PC-9 (cell line): ENCODE results near the gene PLXNA3. TPM values are rescaled to one million over a fixed set of nuclear protein-coding genes. Genes with fewer than 3 reads are reported as not detected.

Experiments used
- BruUV-seq: library from RNA; stranded (reverse); fragments of 400-500 nt; replicated peaks from 2 replicates; lab custom pipeline; 2021; lab: Mats Ljungman, UMichigan
- CTCF ChIA-PET: fragments of 300-600 bp; sonication (Branson Sonifier 250); formaldehyde crosslinking; loops from one replicate; lab custom pipeline; 2022; ENCODE audit warnings: antibody characterized with exemption; lab: Charles Lee
- POLR2A ChIA-PET: fragments of 300-600 bp; sonication (Branson Sonifier 250); formaldehyde crosslinking; loops from one replicate; lab custom pipeline; 2022; ENCODE audit warnings: antibody characterized with exemption; ENCODE audit not compliant: unreplicated experiment; lab: Charles Lee
- DNase-seq, 2 experiments: peaks; one replicate each; pipeline versions ENCODE4 v3.0.0 to v3.0.0-alpha.2; 2015 to 2022; ENCODE audit warnings: mixed read lengths in 1 of 2
- H2AFZ ChIP-seq: fragments of 200-600 bp; sonication (generic); 2 replicates; pipeline ENCODE4 v1.8.1; 2017; ENCODE audit warnings: antibody characterized with exemption
- H3F3A ChIP-seq: fragments of 200-600 bp; sonication (generic); 2 replicates; pipeline ENCODE4 v1.8.1; 2017; ENCODE audit warnings: antibody characterized with exemption, mild to moderate bottlenecking, low read depth; ENCODE audit not compliant: insufficient read depth
- H3K27ac ChIP-seq: fragments of 200-600 bp; sonication (generic); 2 replicates; pipeline ENCODE4 v1.6.1; 2016; ENCODE audit warnings: mixed run types
- H3K27me3 ChIP-seq: fragments of 200-600 bp; sonication (generic); 2 replicates; pipeline ENCODE4 v1.6.1; 2016; ENCODE audit warnings: low read depth, mixed run types; ENCODE audit not compliant: insufficient read depth
- H3K36me3 ChIP-seq: fragments of 200-600 bp; sonication (generic); 2 replicates; pipeline ENCODE4 v1.6.1; 2016; ENCODE audit warnings: low read depth, mixed run types
- H3K4me1 ChIP-seq: fragments of 200-600 bp; sonication (generic); replicated peaks from 2 replicates; pipeline ENCODE4 v1.6.1; 2016; ENCODE audit warnings: mixed run types; ENCODE audit not compliant: insufficient read depth
- H3K4me2 ChIP-seq: fragments of 200-600 bp; sonication (generic); 2 replicates; pipeline ENCODE4 v1.6.1; 2017; ENCODE audit warnings: mixed run types
- H3K4me3 ChIP-seq: fragments of 200-600 bp; sonication (generic); 2 replicates; pipeline ENCODE4 v1.6.1; 2016; ENCODE audit warnings: mixed run types
- H3K79me2 ChIP-seq: fragments of 200-600 bp; sonication (generic); 2 replicates; pipeline ENCODE4 v1.6.1; 2017; ENCODE audit warnings: low read depth, mixed run types
- H3K9me2 ChIP-seq: fragments of 200-600 bp; sonication (generic); 2 replicates; pipeline ENCODE4 v1.8.1; 2017; ENCODE audit warnings: mild to moderate bottlenecking; ENCODE audit not compliant: insufficient read depth
- H3K9me3 ChIP-seq: fragments of 200-600 bp; sonication (generic); 2 replicates; pipeline ENCODE4 v1.8.1; 2016; ENCODE audit warnings: low read depth; ENCODE audit not compliant: insufficient read depth
- H4K20me1 ChIP-seq: fragments of 200-600 bp; sonication (generic); 2 replicates; pipeline ENCODE4 v1.8.1; 2017; ENCODE audit not compliant: insufficient read depth
- CTCF ChIP-seq: fragments of 200-600 bp; sonication (generic); conservative IDR thresholded peaks from 2 replicates; pipeline ENCODE4 v1.6.1; 2017; ENCODE audit warnings: mixed run types, antibody characterized with exemption, mild to moderate bottlenecking, moderate library complexity
- EZH2 ChIP-seq: fragments of 200-600 bp; sonication (generic); IDR thresholded peaks from 2 replicates; pipeline ENCODE4 v1.8.0; 2017; ENCODE audit warnings: antibody characterized with exemption, low read depth
- intact Hi-C: fragments of 100-400 bp; cut with micrococcal nuclease; formaldehyde crosslinking; loops from one replicate; pipeline ENCODE4 v1.10.0; 2022; ENCODE audit not compliant: unreplicated experiment
- total RNA-seq: library from RNA; stranded (reverse); gene quantifications from 2 replicates; pipeline ENCODE4 v1.2.3, GENCODE V29; 2021

Gene PLXNA3
- total RNA-seq, 1 experiment from 2014 or later, result 124 TPM

GRCh38 chrX:154513716-154514115, 55.6 kb downstream of the PLXNA3 start:
- no peaks in the 10 kb centered on the region for H3K4me1 ChIP-seq
- H3K79me2 ChIP-seq, result no peaks in the 10 kb centered on the region
- H3F3A ChIP-seq, result no peaks in the 10 kb centered on the region
- TF ChIP-seq CTCF, result no peak
- H3K4me3 ChIP-seq, result no peak overlapping the region
- no peak for DNase-seq
- no peaks in the 10 kb centered on the region for H4K20me1 ChIP-seq
- no peaks in the 10 kb centered on the region for H3K9me3 ChIP-seq
- no peak overlapping the region for H3K4me2 ChIP-seq
- intact Hi-C loops, result no loop called here
- POLR2A ChIA-PET, result no interaction called here
- H3K27me3 ChIP-seq, result no peaks in the 10 kb centered on the region
- H3K9me2 ChIP-seq, result no peaks in the 10 kb centered on the region
- no peak overlapping the region for H3K27ac ChIP-seq
- H3K36me3 ChIP-seq, result no peaks in the 10 kb centered on the region
- no TSS peak for BruUV-seq
- CTCF ChIA-PET, result no interaction called here
- no peak overlapping the region for H2AFZ ChIP-seq

GRCh38 chrX:154515090-154515965, 57.2 kb downstream of the PLXNA3 start:
- CTCF ChIA-PET, result no interaction called here

More at GRCh38 chrX:154515090-154515965, 57.2 kb downstream of the PLXNA3 start:
- H3K4me2 ChIP-seq, result peak overlapping the region; percentile 76
- POLR2A ChIA-PET, result interaction anchor here (0.6 to 1.0 kb wide), 4 partner anchors 10 to 41 kb away, joined by 4 to 12 read pairs (median 5); partner anchors contain the start of gene SLC10A3
- H3F3A ChIP-seq, result no peaks in the 10 kb centered on the region
- TF ChIP-seq EZH2 (no peak), CTCF (no peak)
- H3K9me3 ChIP-seq, result no peaks in the 10 kb centered on the region
- no peaks in the 10 kb centered on the region for H3K27me3 ChIP-seq
- BruUV-seq, result TSS peak; percentile 68
- peak overlapping the region; percentile 72 for H3K4me3 ChIP-seq
- H4K20me1 ChIP-seq, result no peaks in the 10 kb centered on the region
- peak overlapping the region; percentile 14; the same call in 1 of the 2 replicates for H3K27ac ChIP-seq
- H3K4me1 ChIP-seq, result no peaks in the 10 kb centered on the region
- H2AFZ ChIP-seq, result peak overlapping the region; percentile 83
- no peaks in the 10 kb centered on the region for H3K36me3 ChIP-seq
- no peak for DNase-seq
- no peaks in the 10 kb centered on the region for H3K79me2 ChIP-seq
- intact Hi-C loops, result no loop called here
- no peaks in the 10 kb centered on the region for H3K9me2 ChIP-seq
